CD4-positive, alpha-beta T cell treated with Interleukin-6 at 100 ng/mL for 8 hours (primary cell): ENCODE results near the gene ABCA4.

Experiments used
- DNase-seq: peaks from one replicate; pipeline ENCODE4 v3.0.0-alpha.2; 2020; ENCODE audit warnings: mixed read lengths, low spot score

The ABCA4 gene

GRCh38 chr1:94027721-94028515, 93.0 kb downstream of the ABCA4 start:
- no peak for DNase-seq

- no peak for DNase-seq
These were observed 94.1 kb downstream of the ABCA4 start for GRCh38 chr1:94026619-94027380.

- DNase-seq: no peak
These were observed 95.3 kb downstream of the ABCA4 start for GRCh38 chr1:94025383-94026340.

GRCh38 chr1:94024104-94024792, 96.7 kb downstream of the ABCA4 start:
- no peak for DNase-seq

- no peak for DNase-seq
These were observed 98.3 kb downstream of the ABCA4 start for GRCh38 chr1:94022471-94023189.

GRCh38 chr1:94020764-94021579, 100.0 kb downstream of the ABCA4 start:
- DNase-seq: no peak

GRCh38 chr1:94019327-94019726, 101.6 kb downstream of the ABCA4 start:
- DNase-seq: no peak

- DNase-seq: no peak
These were observed 103.7 kb downstream of the ABCA4 start for GRCh38 chr1:94017155-94017829.

- no peak for DNase-seq
These were observed 105.5 kb downstream of the ABCA4 start for GRCh38 chr1:94015489-94015817.

- no peak for DNase-seq
These were observed 106.1 kb downstream of the ABCA4 start for GRCh38 chr1:94014635-94015488.

- no peak for DNase-seq
These were observed 106.9 kb downstream of the ABCA4 start for GRCh38 chr1:94014087-94014486.

GRCh38 chr1:94013367-94013878, 107.5 kb downstream of the ABCA4 start:
- no peak for DNase-seq

- DNase-seq: no peak
These were observed 108.1 kb downstream of the ABCA4 start for GRCh38 chr1:94012708-94013366.

- DNase-seq: no peak
These were observed 109.0 kb downstream of the ABCA4 start for GRCh38 chr1:94011709-94012595.

GRCh38 chr1:94011129-94011528, 109.8 kb downstream of the ABCA4 start:
- DNase-seq: no peak

GRCh38 chr1:94009304-94009703, 111.6 kb downstream of the ABCA4 start:
- no peak for DNase-seq

GRCh38 chr1:94006604-94007003, 114.3 kb downstream of the ABCA4 start:
- no peak for DNase-seq
